ENCODE data around the gene UCHL1. TPM values are rescaled to one million over a fixed set of nuclear protein-coding genes. Genes with fewer than 3 reads are reported as not detected.

Gene UCHL1
- total RNA-seq, 6 donors from 2014 or later: 2.4 to 10.8 (median 7.3) TPM

GRCh38 chr4:41288254-41288653 is 31.5 kb downstream of the UCHL1 start:
- Histone ChIP-seq H3K36me3 (no peaks in the 10 kb centered on the region), H3K27me3 (no peaks in the 10 kb centered on the region), H3K27ac (no peak overlapping the region), H3K4me1 (peaks cover 0 to 13% (median 5%) of the 10 kb centered on the region in 4 donors), H3K9me3 (no peaks in the 10 kb centered on the region), H3K4me3 (no peak overlapping the region)
- WGBS, 2 donors: 96 to 97% methylated on average over 10 of the region's 10 CpGs
- no peak for DNase-seq
- ATAC-seq (ENCODE audit: low FRiP score in 2 of 2): peak in 1 of 2 donors; percentile 10
- TF ChIP-seq EP300 (IDR thresholded peaks at IDR 0.05) (no peak), POLR2A (IDR thresholded peaks at IDR 0.05) (no peak), CTCF (IDR thresholded peaks at IDR 0.05) (no peak), POLR2AphosphoS5 (IDR thresholded peaks at IDR 0.05) (no peak)

GRCh38 chr4:41290479-41290878 is 33.8 kb downstream of the UCHL1 start:
- DNase-seq: peak in 1 of 2 donors; percentile 54
- 42 to 52% methylated on average over 3 to 4 of the region's 4 CpGs for WGBS, 2 donors

GRCh38 chr4:41294445-41295062 is 37.8 kb downstream of the UCHL1 start:
- peaks cover 0 to 13% (median 4%) of the 10 kb centered on the region in 4 donors for H3K9me3 ChIP-seq
- no peaks in the 10 kb centered on the region for H3K27me3 ChIP-seq
- H3K27ac ChIP-seq: no peak overlapping the region
- ATAC-seq (ENCODE audit: low FRiP score in 2 of 2) (no peak), DNase-seq (no peak)
- WGBS, 2 donors: 94 to 95% methylated on average over 7 of the region's 7 CpGs
- no peaks in the 10 kb centered on the region for H3K36me3 ChIP-seq
- no peak for TF ChIP-seq POLR2A (IDR thresholded peaks at IDR 0.05)
- TF ChIP-seq EP300 (IDR thresholded peaks at IDR 0.05): no peak
- TF ChIP-seq POLR2AphosphoS5 (IDR thresholded peaks at IDR 0.05): no peak
- TF ChIP-seq CTCF (IDR thresholded peaks at IDR 0.05): no peak
- H3K4me1 ChIP-seq: peaks cover 0 to 13% (median 9%) of the 10 kb centered on the region in 4 donors
- no peak overlapping the region for H3K4me3 ChIP-seq

More at GRCh38 chr4:41290479-41290878, 33.8 kb downstream of the UCHL1 start:
- Histone ChIP-seq H3K27ac (no peak overlapping the region), H3K4me1 (peaks cover 0 to 13% (median 5%) of the 10 kb centered on the region in 4 donors), H3K27me3 (no peaks in the 10 kb centered on the region), H3K4me3 (peak overlapping the region in 2 of 4 donors; percentile 7 to 10), H3K9me3 (peaks cover 0 to 13% (median 4%) of the 10 kb centered on the region in 4 donors), H3K36me3 (no peaks in the 10 kb centered on the region)
- TF ChIP-seq CTCF (IDR thresholded peaks at IDR 0.05) (no peak), POLR2A (IDR thresholded peaks at IDR 0.05) (no peak), EP300 (IDR thresholded peaks at IDR 0.05) (no peak)
- peak in 1 of 2 donors; percentile 21 for ATAC-seq (ENCODE audit: low FRiP score in 2 of 2)

- H3K27ac ChIP-seq: no peak overlapping the region
- 52 to 57% methylated on average over 1 of the region's 1 CpG for WGBS, 2 donors
- H3K27me3 ChIP-seq: no peaks in the 10 kb centered on the region
- no peaks in the 10 kb centered on the region for H3K36me3 ChIP-seq
- DNase-seq (no peak), ATAC-seq (ENCODE audit: low FRiP score in 2 of 2) (no peak)
- no peak for TF ChIP-seq POLR2A (IDR thresholded peaks at IDR 0.05)
- TF ChIP-seq CTCF (IDR thresholded peaks at IDR 0.05): no peak
- TF ChIP-seq EP300 (IDR thresholded peaks at IDR 0.05): no peak
- no peak for TF ChIP-seq POLR2AphosphoS5 (IDR thresholded peaks at IDR 0.05)
- peaks cover 0 to 6% (median 2%) of the 10 kb centered on the region in 4 donors for H3K4me1 ChIP-seq
- no peak overlapping the region for H3K4me3 ChIP-seq
- H3K9me3 ChIP-seq: peaks cover 0 to 13% (median 4%) of the 10 kb centered on the region in 4 donors
Observed at GRCh38 chr4:41296995-41297394, 40.3 kb downstream of the UCHL1 start.

- WGBS, 2 donors: 28 to 55% methylated on average over 2 of the region's 2 CpGs
- no peak for TF ChIP-seq POLR2A (IDR thresholded peaks at IDR 0.05)
- TF ChIP-seq CTCF (IDR thresholded peaks at IDR 0.05): no peak
- no peak for TF ChIP-seq EP300 (IDR thresholded peaks at IDR 0.05)
- no peak for TF ChIP-seq POLR2AphosphoS5 (IDR thresholded peaks at IDR 0.05)
- H3K27ac ChIP-seq: no peak overlapping the region
- H3K27me3 ChIP-seq: no peaks in the 10 kb centered on the region
- H3K9me3 ChIP-seq: peaks cover 0 to 13% (median 4%) of the 10 kb centered on the region in 4 donors
- DNase-seq: no peak
- no peak overlapping the region for H3K4me3 ChIP-seq
- no peaks in the 10 kb centered on the region for H3K36me3 ChIP-seq
- ATAC-seq (ENCODE audit: low FRiP score in 2 of 2): no peak
- H3K4me1 ChIP-seq: peaks cover 0 to 6% (median 2%) of the 10 kb centered on the region in 4 donors
Observed at GRCh38 chr4:41297832-41298231, 41.1 kb downstream of the UCHL1 start.

Data from upper lobe of left lung (tissue), 6 donors.